ENCODE results near the gene MTA3. TPM values are rescaled to one million over a fixed set of nuclear protein-coding genes. Genes with fewer than 3 reads are reported as not detected.

MTA3 gene
- total and polyA plus RNA-seq, 2 of the 8 experiments (the other 6 are each of a cell fraction or from before 2014, with no cell fraction given) = 125 to 184 TPM

DNA sequence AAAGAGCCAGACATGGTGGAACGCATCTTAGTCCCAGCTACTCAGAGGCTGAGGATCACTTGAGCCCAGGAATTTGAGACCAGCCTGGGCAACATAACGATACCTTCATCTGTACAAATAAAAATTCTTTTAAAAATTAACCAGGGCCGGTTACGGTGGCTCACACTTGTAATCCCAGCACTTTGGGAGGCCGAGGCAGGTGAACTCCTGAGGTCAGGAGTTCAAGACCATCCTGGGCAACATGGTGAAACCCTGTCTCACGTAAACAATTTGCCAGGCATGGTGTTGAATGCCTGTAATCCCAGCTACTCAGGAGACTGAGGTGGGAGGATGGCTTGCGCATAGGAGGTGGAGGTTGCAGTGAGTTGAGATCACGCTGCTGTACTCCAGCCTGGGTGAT, 48.8 kb upstream of the MTA3 start (continued):
- TF ChIP-seq, protein P1, sequence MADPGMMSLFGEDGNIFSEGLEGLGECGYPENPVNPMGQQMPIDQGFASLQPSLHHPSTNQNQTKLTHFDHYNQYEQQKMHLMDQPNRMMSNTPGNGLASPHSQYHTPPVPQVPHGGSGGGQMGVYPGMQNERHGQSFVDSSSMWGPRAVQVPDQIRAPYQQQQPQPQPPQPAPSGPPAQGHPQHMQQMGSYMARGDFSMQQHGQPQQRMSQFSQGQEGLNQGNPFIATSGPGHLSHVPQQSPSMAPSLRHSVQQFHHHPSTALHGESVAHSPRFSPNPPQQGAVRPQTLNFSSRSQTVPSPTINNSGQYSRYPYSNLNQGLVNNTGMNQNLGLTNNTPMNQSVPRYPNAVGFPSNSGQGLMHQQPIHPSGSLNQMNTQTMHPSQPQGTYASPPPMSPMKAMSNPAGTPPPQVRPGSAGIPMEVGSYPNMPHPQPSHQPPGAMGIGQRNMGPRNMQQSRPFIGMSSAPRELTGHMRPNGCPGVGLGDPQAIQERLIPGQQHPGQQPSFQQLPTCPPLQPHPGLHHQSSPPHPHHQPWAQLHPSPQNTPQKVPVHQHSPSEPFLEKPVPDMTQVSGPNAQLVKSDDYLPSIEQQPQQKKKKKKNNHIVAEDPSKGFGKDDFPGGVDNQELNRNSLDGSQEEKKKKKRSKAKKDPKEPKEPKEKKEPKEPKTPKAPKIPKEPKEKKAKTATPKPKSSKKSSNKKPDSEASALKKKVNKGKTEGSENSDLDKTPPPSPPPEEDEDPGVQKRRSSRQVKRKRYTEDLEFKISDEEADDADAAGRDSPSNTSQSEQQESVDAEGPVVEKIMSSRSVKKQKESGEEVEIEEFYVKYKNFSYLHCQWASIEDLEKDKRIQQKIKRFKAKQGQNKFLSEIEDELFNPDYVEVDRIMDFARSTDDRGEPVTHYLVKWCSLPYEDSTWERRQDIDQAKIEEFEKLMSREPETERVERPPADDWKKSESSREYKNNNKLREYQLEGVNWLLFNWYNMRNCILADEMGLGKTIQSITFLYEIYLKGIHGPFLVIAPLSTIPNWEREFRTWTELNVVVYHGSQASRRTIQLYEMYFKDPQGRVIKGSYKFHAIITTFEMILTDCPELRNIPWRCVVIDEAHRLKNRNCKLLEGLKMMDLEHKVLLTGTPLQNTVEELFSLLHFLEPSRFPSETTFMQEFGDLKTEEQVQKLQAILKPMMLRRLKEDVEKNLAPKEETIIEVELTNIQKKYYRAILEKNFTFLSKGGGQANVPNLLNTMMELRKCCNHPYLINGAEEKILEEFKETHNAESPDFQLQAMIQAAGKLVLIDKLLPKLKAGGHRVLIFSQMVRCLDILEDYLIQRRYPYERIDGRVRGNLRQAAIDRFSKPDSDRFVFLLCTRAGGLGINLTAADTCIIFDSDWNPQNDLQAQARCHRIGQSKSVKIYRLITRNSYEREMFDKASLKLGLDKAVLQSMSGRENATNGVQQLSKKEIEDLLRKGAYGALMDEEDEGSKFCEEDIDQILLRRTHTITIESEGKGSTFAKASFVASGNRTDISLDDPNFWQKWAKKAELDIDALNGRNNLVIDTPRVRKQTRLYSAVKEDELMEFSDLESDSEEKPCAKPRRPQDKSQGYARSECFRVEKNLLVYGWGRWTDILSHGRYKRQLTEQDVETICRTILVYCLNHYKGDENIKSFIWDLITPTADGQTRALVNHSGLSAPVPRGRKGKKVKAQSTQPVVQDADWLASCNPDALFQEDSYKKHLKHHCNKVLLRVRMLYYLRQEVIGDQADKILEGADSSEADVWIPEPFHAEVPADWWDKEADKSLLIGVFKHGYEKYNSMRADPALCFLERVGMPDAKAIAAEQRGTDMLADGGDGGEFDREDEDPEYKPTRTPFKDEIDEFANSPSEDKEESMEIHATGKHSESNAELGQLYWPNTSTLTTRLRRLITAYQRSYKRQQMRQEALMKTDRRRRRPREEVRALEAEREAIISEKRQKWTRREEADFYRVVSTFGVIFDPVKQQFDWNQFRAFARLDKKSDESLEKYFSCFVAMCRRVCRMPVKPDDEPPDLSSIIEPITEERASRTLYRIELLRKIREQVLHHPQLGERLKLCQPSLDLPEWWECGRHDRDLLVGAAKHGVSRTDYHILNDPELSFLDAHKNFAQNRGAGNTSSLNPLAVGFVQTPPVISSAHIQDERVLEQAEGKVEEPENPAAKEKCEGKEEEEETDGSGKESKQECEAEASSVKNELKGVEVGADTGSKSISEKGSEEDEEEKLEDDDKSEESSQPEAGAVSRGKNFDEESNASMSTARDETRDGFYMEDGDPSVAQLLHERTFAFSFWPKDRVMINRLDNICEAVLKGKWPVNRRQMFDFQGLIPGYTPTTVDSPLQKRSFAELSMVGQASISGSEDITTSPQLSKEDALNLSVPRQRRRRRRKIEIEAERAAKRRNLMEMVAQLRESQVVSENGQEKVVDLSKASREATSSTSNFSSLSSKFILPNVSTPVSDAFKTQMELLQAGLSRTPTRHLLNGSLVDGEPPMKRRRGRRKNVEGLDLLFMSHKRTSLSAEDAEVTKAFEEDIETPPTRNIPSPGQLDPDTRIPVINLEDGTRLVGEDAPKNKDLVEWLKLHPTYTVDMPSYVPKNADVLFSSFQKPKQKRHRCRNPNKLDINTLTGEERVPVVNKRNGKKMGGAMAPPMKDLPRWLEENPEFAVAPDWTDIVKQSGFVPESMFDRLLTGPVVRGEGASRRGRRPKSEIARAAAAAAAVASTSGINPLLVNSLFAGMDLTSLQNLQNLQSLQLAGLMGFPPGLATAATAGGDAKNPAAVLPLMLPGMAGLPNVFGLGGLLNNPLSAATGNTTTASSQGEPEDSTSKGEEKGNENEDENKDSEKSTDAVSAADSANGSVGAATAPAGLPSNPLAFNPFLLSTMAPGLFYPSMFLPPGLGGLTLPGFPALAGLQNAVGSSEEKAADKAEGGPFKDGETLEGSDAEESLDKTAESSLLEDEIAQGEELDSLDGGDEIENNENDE (IDR thresholded peaks at IDR 0.05; ENCODE audit: insufficient replicate concordance, low read length) = no peak
- TF ChIP-seq GABPA (IDR thresholded peaks at IDR 0.05; ENCODE audit: borderline replicate concordance, insufficient read depth, low read length) = no peak
- no peak for TF ChIP-seq NRF1 (IDR thresholded peaks at IDR 0.05; ENCODE audit: low read depth, low read length)
- no peak for TF ChIP-seq SIRT6 (IDR thresholded peaks at IDR 0.05; ENCODE audit: low read length)
- TF ChIP-seq EGR1 (IDR thresholded peaks at IDR 0.05; ENCODE audit: borderline replicate concordance, low read depth, low read length) = no peak
- no peak for TF ChIP-seq SP4 (IDR thresholded peaks at IDR 0.05; ENCODE audit: low read length)
- no peak for TF ChIP-seq RAD21 (IDR thresholded peaks at IDR 0.05 in 1 of 2, conservative IDR thresholded peaks at IDR 0.05 in 1 of 2; ENCODE audit: low read depth in 2 of 2, low read length in 2 of 2)
- no peak for TF ChIP-seq BCL11A (IDR thresholded peaks at IDR 0.05; ENCODE audit: low read depth in 2 of 2, low read length in 2 of 2)
- TF ChIP-seq, protein P2, sequence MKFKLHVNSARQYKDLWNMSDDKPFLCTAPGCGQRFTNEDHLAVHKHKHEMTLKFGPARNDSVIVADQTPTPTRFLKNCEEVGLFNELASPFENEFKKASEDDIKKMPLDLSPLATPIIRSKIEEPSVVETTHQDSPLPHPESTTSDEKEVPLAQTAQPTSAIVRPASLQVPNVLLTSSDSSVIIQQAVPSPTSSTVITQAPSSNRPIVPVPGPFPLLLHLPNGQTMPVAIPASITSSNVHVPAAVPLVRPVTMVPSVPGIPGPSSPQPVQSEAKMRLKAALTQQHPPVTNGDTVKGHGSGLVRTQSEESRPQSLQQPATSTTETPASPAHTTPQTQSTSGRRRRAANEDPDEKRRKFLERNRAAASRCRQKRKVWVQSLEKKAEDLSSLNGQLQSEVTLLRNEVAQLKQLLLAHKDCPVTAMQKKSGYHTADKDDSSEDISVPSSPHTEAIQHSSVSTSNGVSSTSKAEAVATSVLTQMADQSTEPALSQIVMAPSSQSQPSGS (IDR thresholded peaks at IDR 0.05; ENCODE audit: low read length) = no peak
- no peak for TF ChIP-seq TBP (IDR thresholded peaks at IDR 0.05; ENCODE audit: low read depth, low read length)

All from H1 (cell line).